SK-MEL-5 (cell line): Measurements from ENCODE around the gene GAGE13. TPM values are rescaled to one million over a fixed set of nuclear protein-coding genes. Genes with fewer than 3 reads are reported as not detected.
"Not testable (repeated sequence)": the region's sequence is repeated elsewhere in the genome, so short reads cannot be mapped to it uniquely, and the experiment has no call there.

Experiments
- DNase-seq: peaks from one replicate; pipeline ENCODE4 v3.0.0-alpha.2; 2016; ENCODE audit warnings: low read depth, low spot score
- in situ Hi-C: cut with HindIII; loops from 2 replicates; pipeline ENCODE4 v1.10.0; 2016; ENCODE audit warnings: low sequenced_read_pairs, high pct_unique_total_duplicates, low pct_unique_long_range_greater_than_20kb
- total RNA-seq: library from RNA; depleted of rRNA; stranded (reverse); fragments of >200 nt; shearing (Covaris generic); gene quantifications from 2 replicates; pipeline ENCODE4 v1.2.3, GENCODE V29; 2014; rRNA removed

GAGE13 gene
- total RNA-seq, 1 experiment from 2014 or later: 195 TPM

- DNase-seq: no peak
- in situ Hi-C loops: no loop called here
Measured at GRCh38 chrX:49316085-49316484, 15.3 kb upstream of the GAGE13 start.

GRCh38 chrX:49321737-49322136 is 9.6 kb upstream of the GAGE13 start, which contains the start of gene GAGE12J:
GAGE12J (plus strand) TSS chrX:49322037; CDS start chrX:49323194, 1,157 bp downstream.
- in situ Hi-C loops, DNase-seq: not testable (repeated sequence)

GRCh38 chrX:49322266-49322665 is 9.1 kb upstream of the GAGE13 start:
- in situ Hi-C loops: not testable (repeated sequence)

GRCh38 chrX:49323735-49324134 is 7.6 kb upstream of the GAGE13 start:
- in situ Hi-C loops, DNase-seq: not testable (repeated sequence)

More at GRCh38 chrX:49322266-49322665, 9.1 kb upstream of the GAGE13 start:
- DNase-seq: not testable (repeated sequence)

- in situ Hi-C loops, DNase-seq: not testable (repeated sequence)
Measured at GRCh38 chrX:49330421-49330820, 961 bp upstream of the GAGE13 start.

GRCh38 chrX:49331841-49332240 is 459 bp downstream of the GAGE13 start:
- DNase-seq: not testable (repeated sequence)

GRCh38 chrX:49341449-49341848 is 10.1 kb downstream of the GAGE13 start:
- in situ Hi-C loops, DNase-seq: not testable (repeated sequence)

More at GRCh38 chrX:49331841-49332240, 459 bp downstream of the GAGE13 start:
- in situ Hi-C loops: not testable (repeated sequence)

- DNase-seq, in situ Hi-C loops: not testable (repeated sequence)
Measured at GRCh38 chrX:49344496-49345175, 13.3 kb downstream of the GAGE13 start.

GRCh38 chrX:49345402-49345801 is 14.0 kb downstream of the GAGE13 start:
- DNase-seq, in situ Hi-C loops: not testable (repeated sequence)

- in situ Hi-C loops, DNase-seq: not testable (repeated sequence)
Measured at GRCh38 chrX:49346150-49346549, 14.8 kb downstream of the GAGE13 start.

Other genes starting within 250 kb of the GAGE13 start
- 29.0 and 31.2 TPM in 2 replicates for gene GPKOW, start 207.8 kb upstream of the GAGE13 start, total RNA-seq
- 1.4 and 2.6 TPM in 2 replicates for gene MAGIX, start 168.8 kb upstream of the GAGE13 start, total RNA-seq
- 8.1 and 9.1 TPM in 2 replicates for gene PLP2, start 159.7 kb upstream of the GAGE13 start, total RNA-seq
- gene PRICKLE3, start 145.2 kb upstream of the GAGE13 start, total RNA-seq: 21.1 and 24.8 TPM in 2 replicates
- gene SYP, start 131.4 kb upstream of the GAGE13 start, total RNA-seq: 72.1 and 73.0 TPM in 2 replicates
- gene CACNA1F, start 98.2 kb upstream of the GAGE13 start, total RNA-seq: not detected in 2 replicates
- gene CCDC22, start 96.1 kb upstream of the GAGE13 start, total RNA-seq: 11.5 and 12.2 TPM in 2 replicates
- 0.21 and 0.24 TPM in 2 replicates for gene FOXP3, start 66.9 kb upstream of the GAGE13 start, total RNA-seq
- gene PPP1R3F, start 61.8 kb upstream of the GAGE13 start, total RNA-seq: 9.1 and 12.8 TPM in 2 replicates
- gene GAGE10, start 27.9 kb upstream of the GAGE13 start, total RNA-seq: not detected in 2 replicates
- gene GAGE12J, start 9.5 kb upstream of the GAGE13 start, total RNA-seq: 37.1 TPM in 1 of 2 replicates, not detected in the other
- not detected in 2 replicates for gene GAGE12C, start 200.6 kb downstream of the GAGE13 start, total RNA-seq
- not detected in 2 replicates for gene GAGE12D, start 210.2 kb downstream of the GAGE13 start, total RNA-seq
- gene GAGE12E, start 219.7 kb downstream of the GAGE13 start, total RNA-seq: 34.1 and 43.5 TPM in 2 replicates
- gene GAGE12F, start 229.3 kb downstream of the GAGE13 start, total RNA-seq: 0.66 TPM in 1 of 2 replicates, not detected in the other
- 0.66 TPM in 1 of 2 replicates, not detected in the other for gene GAGE12G, start 238.8 kb downstream of the GAGE13 start, total RNA-seq
- gene GAGE12H, start 248.4 kb downstream of the GAGE13 start, total RNA-seq: 22.4 and 25.4 TPM in 2 replicates